KMS-11 (cell line): ENCODE results near the gene SBK2.

ENCODE experiments used
- H2AFZ ChIP-seq: fragments of 200-600 bp; sonication (generic); 2 replicates; pipeline ENCODE4 v1.6.1; 2016; ENCODE audit warnings: antibody characterized with exemption, mixed run types, low read depth
- H3K27ac ChIP-seq: fragments of 200-600 bp; sonication (generic); 2 replicates; pipeline ENCODE4 v1.6.1; 2016; ENCODE audit warnings: mild to moderate bottlenecking, mixed run types
- H3K27me3 ChIP-seq: fragments of 200-600 bp; sonication (generic); 2 replicates; pipeline ENCODE4 v1.6.1; 2017; ENCODE audit warnings: mild to moderate bottlenecking, low read depth, mixed run types, moderate library complexity; ENCODE audit not compliant: insufficient read depth
- H3K36me3 ChIP-seq: fragments of 200-600 bp; sonication (generic); 2 replicates; pipeline ENCODE4 v1.6.1; 2017; ENCODE audit warnings: mild to moderate bottlenecking, mixed run types; ENCODE audit not compliant: insufficient read depth
- H3K4me1 ChIP-seq: fragments of 200-600 bp; sonication (generic); 2 replicates; pipeline ENCODE4 v1.6.1; 2016; ENCODE audit warnings: mild to moderate bottlenecking, low read depth, mixed run types; ENCODE audit not compliant: poor library complexity, severe bottlenecking
- H3K4me2 ChIP-seq: fragments of 200-600 bp; sonication (generic); 2 replicates; pipeline ENCODE4 v1.7.0; 2016; ENCODE audit warnings: mild to moderate bottlenecking, mixed run types
- H3K4me3 ChIP-seq: fragments of 200-600 bp; sonication (generic); IDR thresholded peaks from 2 replicates; pipeline ENCODE4 v1.6.1; 2017; ENCODE audit warnings: low read depth, low read length, mixed read lengths; ENCODE audit not compliant: insufficient read depth
- H3K79me2 ChIP-seq: fragments of 200-600 bp; sonication (generic); 2 replicates; pipeline ENCODE4 v1.6.1; 2016; ENCODE audit warnings: low read depth, mixed run types; ENCODE audit not compliant: insufficient read depth
- H3K9ac ChIP-seq: fragments of 200-600 bp; sonication (generic); 2 replicates; pipeline ENCODE4 v1.6.1; 2016; ENCODE audit warnings: mild to moderate bottlenecking, mixed run types
- H4K20me1 ChIP-seq: fragments of 200-600 bp; sonication (generic); 2 replicates; pipeline ENCODE4 v1.6.1; 2016; ENCODE audit warnings: mild to moderate bottlenecking, mixed run types; ENCODE audit not compliant: insufficient read depth
- TF ChIP-seq, protein P1 (sequence below): fragments of 200-600 bp; sonication (generic); conservative IDR thresholded peaks from 2 replicates; pipeline ENCODE4 v1.6.1; 2017; ENCODE audit warnings: low read depth, mild to moderate bottlenecking, antibody characterized with exemption, low read length, moderate library complexity, mixed read lengths

The SBK2 gene

DNA sequence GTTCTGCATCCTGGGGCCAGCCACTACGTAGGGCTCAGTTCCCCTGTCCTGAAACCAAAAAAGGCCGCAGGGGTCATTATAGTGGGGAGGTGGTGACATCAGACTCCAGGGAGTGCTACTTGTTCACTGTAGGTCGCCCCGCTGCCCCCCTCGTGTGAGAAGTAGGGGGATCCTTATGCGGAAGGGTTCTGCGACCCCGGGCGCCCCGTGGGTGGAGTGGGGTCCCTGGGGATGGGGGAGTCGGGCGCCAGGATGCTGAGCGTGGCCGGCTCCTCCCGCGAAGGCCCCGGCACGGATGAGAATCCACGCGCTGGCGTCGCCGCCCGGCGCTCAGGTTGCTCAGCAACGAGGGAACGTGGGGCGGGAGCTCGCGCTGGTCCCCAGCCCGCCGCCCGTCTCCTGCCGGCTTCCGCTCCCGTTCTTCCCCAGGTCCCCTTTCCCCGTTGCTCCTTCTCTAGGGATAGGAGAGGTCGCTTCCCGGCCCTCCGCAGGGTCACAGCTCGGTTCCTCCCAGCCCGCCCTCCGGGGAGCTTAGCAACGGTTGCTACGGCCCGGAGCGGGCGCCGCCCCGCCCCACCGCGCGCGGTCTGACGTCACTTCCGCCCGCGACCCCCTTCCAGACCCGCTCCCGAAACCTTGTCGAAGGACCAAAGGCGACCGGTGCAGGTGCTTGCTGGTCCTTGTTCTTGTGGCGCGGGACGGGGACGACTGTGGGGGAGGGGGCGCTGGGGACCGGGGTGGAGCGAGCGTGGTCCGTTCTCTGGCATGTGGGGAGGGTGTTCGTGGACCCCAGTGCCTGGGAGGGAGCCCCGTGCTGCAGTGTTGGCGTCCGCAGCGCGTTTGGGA lies 52.1 kb downstream of the SBK2 start, which contains the start of gene NAT14:
TSS of gene NAT14 (plus strand) at position 596 of the 846 bp plus-strand sequence. CDS start 521 bp downstream, outside the sequence.
- H2AFZ ChIP-seq, result no peak within 1 kb of the TSS
- H3K36me3 ChIP-seq, result no peaks in the 10 kb centered on the region
- no peak within 1 kb of the TSS for H3K4me3 ChIP-seq
- H3K4me2 ChIP-seq, result peak within 1 kb of the TSS; percentile 15; the same call in 1 of the 2 replicates
- H3K27ac ChIP-seq, result no peak within 1 kb of the TSS
- no peaks in the 10 kb centered on the region for H4K20me1 ChIP-seq
- peaks cover 24% of the 10 kb centered on the region; the same call in 1 of the 2 replicates for H3K27me3 ChIP-seq
- H3K9ac ChIP-seq, result no peak within 1 kb of the TSS; the same call in 1 of the 2 replicates
- H3K79me2 ChIP-seq, result no peaks in the 10 kb centered on the region
- H3K4me1 ChIP-seq, result peaks cover 2% of the 10 kb centered on the region
- TF ChIP-seq, protein P1, sequence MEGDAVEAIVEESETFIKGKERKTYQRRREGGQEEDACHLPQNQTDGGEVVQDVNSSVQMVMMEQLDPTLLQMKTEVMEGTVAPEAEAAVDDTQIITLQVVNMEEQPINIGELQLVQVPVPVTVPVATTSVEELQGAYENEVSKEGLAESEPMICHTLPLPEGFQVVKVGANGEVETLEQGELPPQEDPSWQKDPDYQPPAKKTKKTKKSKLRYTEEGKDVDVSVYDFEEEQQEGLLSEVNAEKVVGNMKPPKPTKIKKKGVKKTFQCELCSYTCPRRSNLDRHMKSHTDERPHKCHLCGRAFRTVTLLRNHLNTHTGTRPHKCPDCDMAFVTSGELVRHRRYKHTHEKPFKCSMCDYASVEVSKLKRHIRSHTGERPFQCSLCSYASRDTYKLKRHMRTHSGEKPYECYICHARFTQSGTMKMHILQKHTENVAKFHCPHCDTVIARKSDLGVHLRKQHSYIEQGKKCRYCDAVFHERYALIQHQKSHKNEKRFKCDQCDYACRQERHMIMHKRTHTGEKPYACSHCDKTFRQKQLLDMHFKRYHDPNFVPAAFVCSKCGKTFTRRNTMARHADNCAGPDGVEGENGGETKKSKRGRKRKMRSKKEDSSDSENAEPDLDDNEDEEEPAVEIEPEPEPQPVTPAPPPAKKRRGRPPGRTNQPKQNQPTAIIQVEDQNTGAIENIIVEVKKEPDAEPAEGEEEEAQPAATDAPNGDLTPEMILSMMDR, result no peak

DNA sequence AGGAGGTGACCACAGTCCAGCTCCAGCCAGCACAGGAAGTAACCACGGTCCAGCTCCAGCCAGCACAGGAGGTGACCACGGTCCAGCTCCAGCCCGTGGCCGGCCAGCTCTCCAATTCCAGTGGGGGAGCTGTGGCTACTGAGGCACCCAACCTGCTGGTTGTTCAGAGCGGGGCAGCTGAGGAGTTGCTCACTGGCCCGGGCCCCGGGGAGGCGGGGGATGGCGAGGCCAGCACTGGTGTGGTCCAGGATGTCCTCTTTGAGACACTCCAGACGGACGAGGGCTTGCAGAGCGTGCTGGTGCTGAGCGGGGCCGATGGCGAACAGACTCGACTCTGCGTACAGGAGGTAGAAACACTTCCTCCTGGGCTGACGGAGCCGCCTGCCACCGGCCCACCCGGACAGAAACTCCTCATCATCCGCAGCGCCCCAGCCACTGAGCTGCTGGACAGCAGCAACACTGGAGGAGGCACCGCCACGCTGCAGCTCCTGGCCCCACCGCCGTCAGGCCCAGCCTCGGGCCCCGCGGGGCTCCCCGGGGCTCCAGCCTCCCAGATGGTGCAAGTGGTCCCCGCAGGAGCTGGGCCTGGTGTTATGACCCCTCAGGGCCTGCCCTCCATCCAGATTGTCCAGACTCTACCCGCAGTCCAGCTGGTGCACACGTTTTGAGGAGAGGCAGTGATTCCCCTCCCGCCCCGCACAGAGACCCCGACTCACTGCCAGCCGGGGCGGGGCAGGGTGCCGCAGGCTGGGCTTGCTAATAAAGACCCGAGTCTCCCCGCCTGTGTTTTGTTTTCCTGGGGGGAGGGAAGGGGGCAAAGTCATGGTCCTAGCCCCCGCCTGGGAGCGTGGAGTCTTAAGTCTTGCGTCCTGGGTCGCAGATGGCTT lies 53.0 kb downstream of the SBK2 start:
- TF ChIP-seq, protein P1, result no peak
- Histone ChIP-seq H3K36me3 (no peaks in the 10 kb centered on the region), H3K27me3 (peaks cover 16% of the 10 kb centered on the region; the same call in 1 of the 2 replicates), H3K9ac (no peak overlapping the region), H3K27ac (no peak overlapping the region), H3K4me1 (peaks cover 9% of the 10 kb centered on the region), H3K4me2 (no peak overlapping the region; the same call in 1 of the 2 replicates), H3K79me2 (peaks cover 6% of the 10 kb centered on the region; the same call in 1 of the 2 replicates), H3K4me3 (no peak overlapping the region), H4K20me1 (no peaks in the 10 kb centered on the region), H2AFZ (no peak overlapping the region)

DNA sequence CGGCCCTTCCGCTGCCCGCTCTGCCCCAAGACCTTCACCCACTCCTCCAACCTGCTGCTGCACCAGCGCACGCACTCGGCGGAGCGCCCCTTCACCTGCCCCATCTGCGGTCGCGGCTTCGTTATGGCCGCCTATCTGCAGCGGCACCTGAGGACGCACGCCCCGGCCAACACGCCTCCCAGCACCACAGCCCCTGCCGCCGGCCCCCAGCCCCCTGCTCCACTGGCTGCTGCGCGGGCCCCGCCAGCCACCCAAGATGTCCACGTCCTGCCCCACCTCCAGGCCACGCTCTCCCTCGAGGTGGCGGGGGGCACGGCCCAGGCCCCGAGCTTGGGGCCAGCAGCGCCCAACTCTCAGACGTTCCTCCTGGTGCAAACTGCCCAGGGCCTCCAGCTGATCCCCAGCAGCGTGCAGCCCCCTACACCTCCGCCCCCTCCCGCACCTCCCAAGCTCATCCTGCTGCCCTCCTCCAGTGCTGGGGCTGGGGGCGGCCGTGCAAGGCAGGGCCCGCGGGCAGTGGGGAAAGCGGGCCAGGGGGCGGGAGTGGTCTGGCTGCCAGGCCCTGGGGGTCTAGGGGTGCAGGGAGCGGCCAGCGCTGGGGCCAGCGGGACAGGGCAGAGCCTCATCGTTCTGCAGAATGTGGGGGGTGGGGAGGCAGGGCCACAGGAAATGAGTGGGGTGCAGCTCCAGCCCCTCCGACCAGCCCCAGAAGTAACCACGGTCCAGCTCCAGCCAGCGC lies 53.8 kb downstream of the SBK2 start:
- Histone ChIP-seq H3K4me1 (peaks cover 12% of the 10 kb centered on the region), H3K27me3 (peaks cover 16% of the 10 kb centered on the region; the same call in 1 of the 2 replicates), H3K4me2 (no peak overlapping the region), H3K4me3 (no peak overlapping the region), H3K79me2 (peaks cover 6% of the 10 kb centered on the region; the same call in 1 of the 2 replicates), H3K9ac (no peak overlapping the region), H2AFZ (no peak overlapping the region), H3K27ac (no peak overlapping the region), H4K20me1 (no peaks in the 10 kb centered on the region), H3K36me3 (no peaks in the 10 kb centered on the region)
- TF ChIP-seq, protein P1, result no peak
